H1 (cell line): ENCODE data around the gene CDH10. TPM values are rescaled to one million over a fixed set of nuclear protein-coding genes. Genes with fewer than 3 reads are reported as not detected.

ENCODE experiments used
- CTCF ChIA-PET: fragments of 300-600 bp; sonication (Branson Sonifier 250); formaldehyde crosslinking; loops from one replicate; lab custom pipeline; 2021; ENCODE audit not compliant: partially characterized antibody; lab: Charles Lee
- POLR2A ChIA-PET: fragments of 300-600 bp; sonication (Branson Sonifier 250); formaldehyde crosslinking; loops from one replicate; lab custom pipeline; 2021; ENCODE audit warnings: inconsistent platforms; ENCODE audit not compliant: partially characterized antibody; lab: Charles Lee
- DNase-seq, 2 experiments: peaks; one replicate each; pipeline versions ENCODE4 v3.0.0 to v3.0.0-alpha.2; 2010 to 2022; ENCODE audit warnings: low spot score in 2 of 2, low read depth in 1 of 2, mixed read lengths in 1 of 2
- FAIRE-seq: peaks from 2 replicates; lab custom pipeline; 2011; peaks lifted over from hg19 to GRCh38; lab: Jason Lieb, UNC
- H2AFZ ChIP-seq: 2 replicates; pipeline ENCODE4 v1.8.1; 2012; ENCODE audit warnings: low read length, inconsistent platforms
- H2AK5ac ChIP-seq: 2 replicates; pipeline ENCODE4 v1.6.1; 2013; ENCODE audit warnings: low read depth, low read length
- H2BK120ac ChIP-seq: replicated peaks from 2 replicates; pipeline ENCODE3; 2013; ENCODE audit warnings: low read depth, low read length, inconsistent platforms
- H2BK12ac ChIP-seq: 2 replicates; pipeline ENCODE4 v1.6.1; 2013; ENCODE audit warnings: low read depth, low read length
- H2BK15ac ChIP-seq: 2 replicates; pipeline ENCODE4 v1.6.1; 2013; ENCODE audit warnings: low read length
- H2BK20ac ChIP-seq: 2 replicates; pipeline ENCODE4 v1.6.1; 2013; ENCODE audit warnings: low read length
- H2BK5ac ChIP-seq: 2 replicates; pipeline ENCODE4 v1.6.1; 2013; ENCODE audit warnings: low read depth, low read length
- H3K14ac ChIP-seq: 2 replicates; pipeline ENCODE4 v1.6.1; 2013; ENCODE audit warnings: inconsistent platforms; ENCODE audit not compliant: insufficient read length
- H3K18ac ChIP-seq: 2 replicates; pipeline ENCODE4 v1.6.1; 2013; ENCODE audit warnings: low read length; ENCODE audit errors: extremely low read depth
- H3K23ac ChIP-seq: 2 replicates; pipeline ENCODE4 v1.6.1; 2013; ENCODE audit warnings: inconsistent platforms; ENCODE audit not compliant: insufficient read length
- H3K23me2 ChIP-seq: 2 replicates; pipeline ENCODE4 v1.6.1; 2013; ENCODE audit warnings: low read depth, low read length
- H3K27ac ChIP-seq: 2 replicates; pipeline ENCODE4 v1.6.1; 2011; ENCODE audit warnings: low read depth, low read length, inconsistent platforms
- H3K27me3 ChIP-seq, 4 experiments: replicated peaks in 1 of 4; 1 replicate in 1 of 4; 2 replicates in 3 of 4; pipeline versions ENCODE4 v1.6.1 to v1.8.1; 2011 to 2013; ENCODE audit warnings: low read length in 3 of 4, mild to moderate bottlenecking in 3 of 4, inconsistent platforms in 2 of 4, mixed read lengths in 2 of 4, moderate library complexity in 1 of 4; ENCODE audit not compliant: control insufficient read depth in 3 of 4, insufficient read depth in 3 of 4; ENCODE audit errors: extremely low read depth in 1 of 4
- H3K36me3 ChIP-seq, 4 experiments: 2 replicates each; pipeline versions ENCODE4 v1.6.1 to v1.8.1; 2011 to 2013; ENCODE audit warnings: mild to moderate bottlenecking in 4 of 4, low read length in 3 of 4, moderate library complexity in 2 of 4, control low read depth in 1 of 4, inconsistent platforms in 1 of 4; ENCODE audit not compliant: insufficient read depth in 4 of 4, control insufficient read depth in 2 of 4
- H3K4ac ChIP-seq: replicated peaks from 2 replicates; pipeline ENCODE3; 2013; ENCODE audit warnings: low read length, low read depth, mixed read lengths, inconsistent platforms; ENCODE audit not compliant: insufficient read length
- H3K4me1 ChIP-seq, 4 experiments: replicated peaks in 1 of 4; 1 replicate in 1 of 4; 2 replicates in 3 of 4; pipeline versions ENCODE4 v1.6.1 to v1.8.1; 2011 to 2013; ENCODE audit warnings: low read length in 3 of 4, inconsistent platforms in 2 of 4, mixed read lengths in 1 of 4; ENCODE audit not compliant: insufficient read depth in 4 of 4, control insufficient read depth in 3 of 4
- H3K4me2 ChIP-seq, 2 experiments: 2 replicates each; pipeline versions ENCODE4 v1.6.1 to v1.8.1; 2011 to 2013; ENCODE audit warnings: low read depth in 2 of 2, low read length in 2 of 2, control low read depth in 1 of 2, inconsistent platforms in 1 of 2, mild to moderate bottlenecking in 1 of 2; ENCODE audit not compliant: insufficient read depth in 1 of 2
- H3K4me3 ChIP-seq, 4 experiments: fragments of 200-600, 300-600 bp in 1 of 4; sonication (generic), shearing (Covaris generic), sonication (Bioruptor Twin) in 1 of 4; 2 replicates each; pipeline versions ENCODE4 v1.5.1 to v1.8.1; 2011 to 2016; ENCODE audit warnings: low read length in 4 of 4, low read depth in 3 of 4, control low read depth in 2 of 4, inconsistent platforms in 2 of 4, mild to moderate bottlenecking in 2 of 4, mixed read lengths in 1 of 4, moderate library complexity in 1 of 4; ENCODE audit not compliant: insufficient read depth in 2 of 4; ENCODE audit errors: extremely low read depth in 1 of 4
- H3K56ac ChIP-seq: replicated peaks from 2 replicates; pipeline ENCODE3; 2013; ENCODE audit warnings: low read depth, mild to moderate bottlenecking, mixed read lengths, low read length, inconsistent platforms; ENCODE audit not compliant: insufficient read length
- H3K79me1 ChIP-seq: 2 replicates; pipeline ENCODE4 v1.6.1; 2013; ENCODE audit warnings: low read depth, low read length, control low read depth
- H3K79me2 ChIP-seq, 2 experiments: 2 replicates each; pipeline versions ENCODE4 v1.6.1 to v1.8.1; 2012 to 2013; ENCODE audit warnings: low read length in 2 of 2, mild to moderate bottlenecking in 2 of 2, inconsistent platforms in 1 of 2; ENCODE audit not compliant: insufficient read depth in 2 of 2, control insufficient read depth in 1 of 2
- H3K9ac ChIP-seq, 4 experiments: replicated peaks in 1 of 4; 1 replicate in 1 of 4; 2 replicates in 3 of 4; pipeline versions ENCODE4 v1.6.1 to v1.8.1; 2011 to 2013; ENCODE audit warnings: low read depth in 3 of 4, low read length in 3 of 4, control low read depth in 2 of 4, mild to moderate bottlenecking in 2 of 4, moderate library complexity in 2 of 4, inconsistent platforms in 1 of 4; ENCODE audit errors: extremely low read depth in 1 of 4
- H3K9me3 ChIP-seq, 2 experiments: 2 replicates each; pipeline versions ENCODE4 v1.6.1 to v1.8.1; 2012 to 2013; ENCODE audit warnings: mild to moderate bottlenecking in 2 of 2, moderate library complexity in 2 of 2, control low read depth in 1 of 2, inconsistent platforms in 1 of 2, low read depth in 1 of 2, low read length in 1 of 2, mixed read lengths in 1 of 2; ENCODE audit not compliant: insufficient read depth in 2 of 2
- H4K20me1 ChIP-seq, 2 experiments: replicated peaks in 1 of 2; 2 replicates each; pipeline versions ENCODE3 to v1.8.1; 2011 to 2013; ENCODE audit warnings: inconsistent platforms in 2 of 2, low read length in 2 of 2, mild to moderate bottlenecking in 1 of 2; ENCODE audit not compliant: insufficient read depth in 2 of 2, control insufficient read depth in 1 of 2
- H4K5ac ChIP-seq: 2 replicates; pipeline ENCODE4 v1.6.1; 2013; ENCODE audit warnings: low read length, low read depth, mixed read lengths, inconsistent platforms; ENCODE audit not compliant: insufficient read length
- H4K8ac ChIP-seq: 2 replicates; pipeline ENCODE4 v1.8.0; 2013; ENCODE audit warnings: mild to moderate bottlenecking, moderate library complexity, low read length, inconsistent platforms; ENCODE audit not compliant: insufficient read depth; ENCODE audit errors: extremely low read depth
- H4K91ac ChIP-seq: replicated peaks from 2 replicates; pipeline ENCODE3; 2013; ENCODE audit warnings: low read length, mixed read lengths, inconsistent platforms; ENCODE audit not compliant: insufficient read length
- BACH1 ChIP-seq: IDR thresholded peaks from 2 replicates; pipeline ENCODE4 v1.6.1; 2012; ENCODE audit warnings: low read length, improper control_type of control experiment
- FOSL1 ChIP-seq: IDR thresholded peaks from 2 replicates; pipeline ENCODE4 v1.6.1; 2011; ENCODE audit warnings: mild to moderate bottlenecking, low read depth, low read length, moderate library complexity; ENCODE audit not compliant: insufficient read depth
- TBP ChIP-seq: IDR thresholded peaks from 2 replicates; pipeline ENCODE4 v1.6.1; 2011; ENCODE audit warnings: low read depth, low read length, improper control_type of control experiment
- polyA plus RNA-seq, 7 experiments: library from polyadenylated mRNA; depleted of rRNA in 3 of 7; stranded (reverse) in 5 of 7; unstranded in 2 of 7; fragments of >200 nt in 5 of 7; fragments of 200-250 nt in 2 of 7; gene quantifications; 1 replicate in 5 of 7; 2 replicates in 1 of 7; 4 replicates in 1 of 7; pipeline versions ENCODE4 v1.2.1 to v1.2.3, GENCODE V29; 2011 to 2013; ENCODE audit warnings: missing spikeins in 2 of 7, mixed read lengths in 2 of 7
- total RNA-seq: library from RNA; stranded (reverse); fragmentation: NEBNext Ultra II Directional; extraction: Animal tissue kit (Norgen Biotek cat#: 25700); gene quantifications from 2 replicates; pipeline ENCODE4 v1.2.1, GENCODE V29; 2021

CDH10 gene
- total and polyA plus RNA-seq, 2 of the 8 experiments (the other 6 are each of a cell fraction or from before 2014, with no cell fraction given), result 0.11 TPM; not detected in 1

DNA sequence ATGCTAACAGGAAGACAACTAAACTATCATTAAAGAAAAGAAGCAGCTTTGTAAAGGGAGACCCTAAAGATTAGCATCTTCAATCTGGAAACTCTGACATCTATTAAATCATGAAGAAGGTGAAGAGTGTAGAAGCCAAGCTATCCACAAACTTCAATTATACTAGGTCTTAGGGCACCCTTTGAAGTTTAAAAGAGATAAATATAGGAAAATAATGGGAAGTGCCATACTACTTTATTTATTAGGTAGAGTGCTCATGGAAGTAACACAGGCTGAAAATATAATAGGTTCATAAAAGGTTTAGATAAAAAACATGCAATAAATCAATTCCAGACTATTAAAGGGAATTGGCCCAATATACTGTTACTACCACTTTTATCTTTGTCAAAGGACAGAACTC, 19.9 kb downstream of the CDH10 start:
- Histone ChIP-seq H3K9me3 (no peaks in the 10 kb centered on the region), H3K79me1 (no peaks in the 10 kb centered on the region), H3K56ac (no peak overlapping the region), H3K4me1 (peaks cover 0 to 6% (median 1%) of the 10 kb centered on the region in 4 experiments; a peak in 1 of 7 replicates), H2BK12ac (no peak overlapping the region), H2BK5ac (no peak overlapping the region), H4K8ac (no peak overlapping the region), H4K20me1 (no peaks in the 10 kb centered on the region), H2BK120ac (no peak overlapping the region), H2AK5ac (no peak overlapping the region), H4K91ac (no peak overlapping the region), H2BK15ac (no peak overlapping the region), H3K36me3 (no peaks in the 10 kb centered on the region), H2BK20ac (no peak overlapping the region), H3K4ac (no peak overlapping the region), H3K4me3 (no peak overlapping the region), H2AFZ (no peak overlapping the region), H3K27ac (no peak overlapping the region), H3K23me2 (no peaks in the 10 kb centered on the region), H4K5ac (no peak overlapping the region), H3K18ac (no peak overlapping the region), H3K14ac (no peak overlapping the region), H3K9ac (no peak overlapping the region), H3K4me2 (no peak overlapping the region), H3K79me2 (no peaks in the 10 kb centered on the region), H3K27me3 (no peaks in the 10 kb centered on the region), H3K23ac (no peak overlapping the region)
- DNase-seq (no peak), FAIRE-seq (no peak)
- ChIA-PET CTCF (no interaction called here), POLR2A (no interaction called here)
- TF ChIP-seq FOSL1 (no peak), BACH1 (no peak), TBP (no peak)
